Tibial artery (tissue), 4 donors: ENCODE data around the gene PHC3.

Source experiments
- DNase-seq, 2 donors: peaks; one replicate each; pipeline ENCODE4 v3.0.0-alpha.2; 2019
- H3K27ac ChIP-seq, 2 donors: fragments of 200-600 bp; sonication (generic) in 1 of 2; 1 replicate in 1 of 2; 2 replicates in 1 of 2; pipeline ENCODE4 v1.5.1; 2018 to 2019; ENCODE audit warnings: mild to moderate bottlenecking in 1 of 2
- H3K27me3 ChIP-seq, 2 donors: fragments of 200-600 bp; sonication (generic) in 1 of 2; one replicate each; pipeline versions ENCODE4 v1.5.1 to v1.6.0; 2016 to 2019
- H3K36me3 ChIP-seq, 3 donors: fragments of 200-600 bp; sonication (generic) in 2 of 3; one replicate each; pipeline ENCODE4 v1.5.1; 2016 to 2019; ENCODE audit warnings: mild to moderate bottlenecking in 2 of 3
- H3K4me1 ChIP-seq, 4 donors: fragments of 200-600 bp; sonication (generic) in 2 of 4; 1 replicate in 3 of 4; 2 replicates in 1 of 4; pipeline ENCODE4 v1.5.1; 2016 to 2019
- H3K4me3 ChIP-seq, 2 donors: fragments of 200-600 bp; sonication (generic) in 1 of 2; 1 replicate in 1 of 2; 2 replicates in 1 of 2; pipeline ENCODE4 v1.5.1; 2018 to 2019; ENCODE audit warnings: mild to moderate bottlenecking in 2 of 2
- H3K9me3 ChIP-seq, 3 donors: fragments of 200-600 bp; sonication (generic) in 1 of 3; one replicate each; pipeline ENCODE4 v1.5.1; 2016 to 2019
- intact Hi-C: fragments of 100-400 bp; cut with DNase I; formaldehyde crosslinking; loops from one replicate; pipeline ENCODE4 v1.15.0; 2023; ENCODE audit warnings: low total_unique reads
- TF ChIP-seq, protein P1 (sequence below), 2 experiments: fragments of 200-600 bp in 1 of 2; fragments of 450-650 bp in 1 of 2; IDR thresholded peaks; one replicate each; pipeline ENCODE4 v1.5.1; 2017 to 2019; ENCODE audit warnings: antibody characterized with exemption in 2 of 2, mild to moderate bottlenecking in 1 of 2, moderate library complexity in 1 of 2

Gene PHC3

DNA sequence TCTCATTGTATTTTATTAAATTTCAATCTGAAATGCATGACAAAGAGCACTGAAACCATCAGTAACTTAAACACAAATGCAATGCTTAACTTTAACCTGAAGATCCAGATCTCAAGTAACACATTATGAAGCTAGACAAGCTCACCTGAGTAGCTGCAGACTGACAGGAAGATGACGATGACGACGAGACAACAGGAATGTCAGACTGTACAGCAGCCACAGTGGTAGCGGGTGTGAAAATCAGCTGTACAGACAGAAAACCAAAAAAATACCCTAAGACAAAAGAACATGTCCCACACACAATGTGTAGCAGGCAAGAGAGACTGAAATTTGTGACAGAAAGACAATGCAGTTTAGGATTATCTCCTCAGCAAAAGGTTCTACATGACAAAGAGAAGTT, 36.3 kb downstream of the PHC3 start:
- no peak overlapping the region for H3K4me3 ChIP-seq
- peaks cover 0 to 8% (median 0%) of the 10 kb centered on the region in 4 donors for H3K4me1 ChIP-seq
- no peak for DNase-seq
- H3K9me3 ChIP-seq, result no peaks in the 10 kb centered on the region
- TF ChIP-seq, protein P1, sequence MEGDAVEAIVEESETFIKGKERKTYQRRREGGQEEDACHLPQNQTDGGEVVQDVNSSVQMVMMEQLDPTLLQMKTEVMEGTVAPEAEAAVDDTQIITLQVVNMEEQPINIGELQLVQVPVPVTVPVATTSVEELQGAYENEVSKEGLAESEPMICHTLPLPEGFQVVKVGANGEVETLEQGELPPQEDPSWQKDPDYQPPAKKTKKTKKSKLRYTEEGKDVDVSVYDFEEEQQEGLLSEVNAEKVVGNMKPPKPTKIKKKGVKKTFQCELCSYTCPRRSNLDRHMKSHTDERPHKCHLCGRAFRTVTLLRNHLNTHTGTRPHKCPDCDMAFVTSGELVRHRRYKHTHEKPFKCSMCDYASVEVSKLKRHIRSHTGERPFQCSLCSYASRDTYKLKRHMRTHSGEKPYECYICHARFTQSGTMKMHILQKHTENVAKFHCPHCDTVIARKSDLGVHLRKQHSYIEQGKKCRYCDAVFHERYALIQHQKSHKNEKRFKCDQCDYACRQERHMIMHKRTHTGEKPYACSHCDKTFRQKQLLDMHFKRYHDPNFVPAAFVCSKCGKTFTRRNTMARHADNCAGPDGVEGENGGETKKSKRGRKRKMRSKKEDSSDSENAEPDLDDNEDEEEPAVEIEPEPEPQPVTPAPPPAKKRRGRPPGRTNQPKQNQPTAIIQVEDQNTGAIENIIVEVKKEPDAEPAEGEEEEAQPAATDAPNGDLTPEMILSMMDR (IDR thresholded peaks at IDR 0.05), result no peak
- H3K27me3 ChIP-seq, result no peaks in the 10 kb centered on the region
- no peak overlapping the region for H3K27ac ChIP-seq
- intact Hi-C loops, result no loop called here
- H3K36me3 ChIP-seq, result peaks cover 22 to 26% (median 23%) of the 10 kb centered on the region in 3 donors

DNA sequence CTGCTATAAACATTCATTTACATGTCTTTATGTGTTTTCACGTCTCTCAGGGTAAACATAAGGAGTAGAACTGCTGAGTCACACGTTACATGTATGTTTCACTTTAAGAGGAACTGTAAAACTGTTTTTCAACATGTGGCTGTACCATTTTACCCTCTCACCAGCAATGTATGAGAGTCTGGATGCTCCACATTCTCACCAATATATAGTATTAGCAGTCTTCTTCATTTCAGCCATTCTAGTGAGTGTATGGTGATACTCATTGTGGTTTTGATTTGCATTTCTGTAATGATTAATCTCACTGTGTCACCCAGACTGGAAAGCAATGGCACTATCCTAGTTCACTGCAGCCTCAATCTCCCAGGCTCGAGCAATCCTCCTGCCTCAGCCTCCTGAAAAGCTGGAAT, 37.1 kb downstream of the PHC3 start:
- Histone ChIP-seq H3K36me3 (peaks cover 15 to 26% (median 22%) of the 10 kb centered on the region in 3 donors), H3K27me3 (no peaks in the 10 kb centered on the region), H3K4me3 (no peak overlapping the region), H3K9me3 (no peaks in the 10 kb centered on the region), H3K27ac (no peak overlapping the region), H3K4me1 (peaks cover 0 to 8% (median 0%) of the 10 kb centered on the region in 4 donors)
- TF ChIP-seq, protein P1 (IDR thresholded peaks at IDR 0.05), result no peak
- intact Hi-C loops, result no loop called here
- no peak for DNase-seq

DNA sequence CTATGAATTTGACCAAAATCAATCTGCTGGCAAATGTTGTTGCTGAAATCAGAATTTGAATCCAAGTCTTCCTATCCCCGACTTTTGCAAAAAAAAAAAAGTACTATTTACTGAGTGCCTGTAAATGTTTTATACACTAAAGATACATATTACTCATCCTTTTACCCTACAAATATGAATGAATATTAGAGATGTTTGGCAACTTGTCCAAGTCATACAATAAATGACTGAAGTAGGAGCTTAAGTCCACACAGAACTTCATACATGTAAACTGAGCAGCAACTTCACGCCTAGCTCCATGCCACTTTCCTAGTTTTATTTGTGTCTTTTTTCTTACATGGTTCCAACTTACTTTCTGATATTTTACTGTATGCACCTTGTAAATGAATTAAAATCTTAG, 39.2 kb downstream of the PHC3 start:
- H3K27me3 ChIP-seq, result no peaks in the 10 kb centered on the region
- intact Hi-C loops, result no loop called here
- H3K27ac ChIP-seq, result no peak overlapping the region

DNA sequence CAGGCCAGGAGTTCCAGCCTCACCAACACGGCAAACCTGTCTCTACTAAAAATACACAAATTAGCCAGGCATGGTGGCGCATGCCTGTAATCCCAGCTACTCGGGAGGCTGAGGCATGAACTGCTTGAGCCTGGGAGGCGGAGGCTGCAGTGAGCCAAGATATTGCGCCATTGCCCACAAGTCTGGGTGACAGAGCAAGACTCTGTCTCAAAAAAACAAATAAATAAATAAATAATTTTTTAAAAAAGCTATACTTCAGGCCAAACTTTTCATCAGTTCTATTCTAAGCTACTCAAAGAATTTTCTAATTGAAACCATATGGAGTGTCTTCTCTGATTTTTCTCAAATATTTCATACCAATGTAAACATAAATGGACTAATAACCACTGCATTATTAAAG, 43.5 kb downstream of the PHC3 start:
- no peaks in the 10 kb centered on the region for H3K9me3 ChIP-seq
- no peak overlapping the region for H3K27ac ChIP-seq
- intact Hi-C loops, result no loop called here
- H3K27me3 ChIP-seq, result no peaks in the 10 kb centered on the region
- peaks cover 23 to 42% (median 24%) of the 10 kb centered on the region in 3 donors for H3K36me3 ChIP-seq
- H3K4me1 ChIP-seq, result no peaks in the 10 kb centered on the region
- H3K4me3 ChIP-seq, result no peak overlapping the region
- no peak for DNase-seq
- TF ChIP-seq, protein P1 (IDR thresholded peaks at IDR 0.05), result no peak

More for the DNA sequence above, 39.2 kb downstream of the PHC3 start:
- TF ChIP-seq, protein P1 (IDR thresholded peaks at IDR 0.05), result no peak
- DNase-seq, result no peak
- no peak overlapping the region for H3K4me3 ChIP-seq
- peaks cover 13 to 22% (median 19%) of the 10 kb centered on the region in 3 donors for H3K36me3 ChIP-seq
- peaks cover 0 to 8% (median 0%) of the 10 kb centered on the region in 4 donors for H3K4me1 ChIP-seq
- no peaks in the 10 kb centered on the region for H3K9me3 ChIP-seq

DNA sequence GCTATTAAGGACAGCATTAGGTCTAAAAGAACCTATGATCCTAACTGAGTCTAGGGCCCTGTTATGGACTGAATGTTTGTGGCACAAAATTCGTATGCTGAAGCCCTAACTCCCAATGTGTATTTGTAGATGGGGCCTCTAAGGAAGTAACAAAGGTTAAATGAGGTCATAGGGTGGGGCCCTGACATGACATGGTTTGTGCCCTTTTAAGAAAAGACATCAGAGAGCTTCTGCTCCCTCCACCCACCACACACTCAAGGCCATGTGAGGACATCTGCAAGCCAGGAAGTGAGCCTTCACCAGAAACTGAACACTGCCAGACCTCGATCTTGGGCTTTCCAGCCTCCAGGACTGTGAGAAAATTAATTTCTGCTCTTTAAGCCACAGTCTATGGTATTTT, 49.2 kb downstream of the PHC3 start:
- Histone ChIP-seq H3K27me3 (no peaks in the 10 kb centered on the region), H3K4me3 (no peak overlapping the region), H3K27ac (no peak overlapping the region), H3K36me3 (peaks cover 49 to 74% (median 58%) of the 10 kb centered on the region in 3 donors), H3K9me3 (peaks cover 0 to 4% (median 0%) of the 10 kb centered on the region in 3 donors), H3K4me1 (peaks cover 0 to 3% (median 0%) of the 10 kb centered on the region in 4 donors)
- intact Hi-C loops, result no loop called here
- no peak for DNase-seq
- TF ChIP-seq, protein P1 (IDR thresholded peaks at IDR 0.05), result no peak

DNA sequence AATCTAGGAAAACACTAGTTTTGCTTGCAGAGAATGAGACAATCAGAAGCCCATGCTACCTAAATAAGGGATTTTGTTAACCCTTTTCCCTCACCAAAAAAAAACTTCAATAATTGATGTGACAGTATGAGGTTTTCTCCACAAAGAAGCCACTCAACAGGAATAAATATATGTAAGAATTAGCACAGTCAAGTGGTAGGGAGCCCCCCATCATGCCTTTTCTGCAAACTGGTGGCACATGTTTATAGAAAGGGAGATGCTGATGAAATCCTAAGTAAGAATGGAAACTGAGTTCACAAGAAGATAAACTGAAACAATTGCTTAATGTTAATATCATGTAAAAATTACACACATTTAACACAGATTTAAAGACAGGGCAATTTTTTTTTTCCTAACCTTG, 51.0 kb downstream of the PHC3 start:
- Histone ChIP-seq H3K27me3 (no peaks in the 10 kb centered on the region), H3K4me1 (peaks cover 0 to 3% (median 0%) of the 10 kb centered on the region in 4 donors), H3K36me3 (peaks cover 53 to 60% (median 54%) of the 10 kb centered on the region in 3 donors), H3K4me3 (no peak overlapping the region), H3K27ac (no peak overlapping the region), H3K9me3 (peaks cover 0 to 4% (median 0%) of the 10 kb centered on the region in 3 donors)
- no peak for DNase-seq
- intact Hi-C loops, result no loop called here
- TF ChIP-seq, protein P1 (IDR thresholded peaks at IDR 0.05), result no peak
